Measurements from ENCODE around the gene USP13. TPM values are rescaled to one million over a fixed set of nuclear protein-coding genes. Genes with fewer than 3 reads are reported as not detected.
"Not testable (repeated sequence)": the region's sequence is repeated elsewhere in the genome, so short reads cannot be mapped to it uniquely, and the experiment has no call there.

USP13 gene
- polyA plus RNA-seq, 3 donors: 0.31 to 1.6 (median 1.2) TPM

DNA sequence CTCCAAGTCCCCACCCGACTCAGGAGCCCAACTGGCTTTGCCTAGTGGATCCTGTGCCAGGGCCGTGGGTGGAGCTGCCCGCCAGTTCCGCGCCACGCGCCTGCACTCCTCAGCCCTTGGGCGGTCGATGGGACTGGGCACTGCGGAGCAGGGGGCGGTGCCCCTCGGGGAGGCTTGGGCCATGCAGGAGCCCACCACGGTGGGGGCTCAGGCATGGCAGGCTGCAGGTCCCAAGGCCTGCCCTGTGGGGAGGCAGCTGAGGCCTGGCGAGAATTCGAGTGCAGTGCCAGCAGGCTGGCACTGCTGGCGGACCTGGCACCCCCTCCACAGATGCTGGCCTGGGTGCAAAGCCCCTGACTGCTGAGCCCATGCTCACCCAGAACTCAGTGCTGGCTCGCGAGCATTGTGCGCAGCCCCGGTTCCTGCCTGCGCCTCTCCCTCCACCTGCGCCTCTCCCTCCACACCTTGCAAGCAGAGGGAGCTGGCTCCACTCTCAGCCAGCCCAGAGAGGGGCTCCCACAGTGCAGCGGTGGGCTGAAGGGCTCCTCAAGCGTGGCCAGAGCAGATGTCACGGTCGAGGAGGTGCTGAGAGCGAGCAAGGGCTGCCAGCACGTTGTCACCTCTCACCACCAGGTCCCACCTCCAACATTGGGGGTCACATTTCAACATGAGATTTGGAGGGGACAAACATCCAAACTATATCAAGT lies 122.7 kb downstream of the USP13 start:
- peaks cover 9 to 27% of the 10 kb centered on the region in 2 donors for H3K9me3 ChIP-seq (replicated peaks in 1 of 2; ENCODE audit: control insufficient read depth in 1 of 2, insufficient read depth in 1 of 2, low read length in 2 of 2)
- Mint-ChIP-seq H3K9me3 (peaks cover 21 to 35% (median 27%) of the 10 kb centered on the region in 7 donors), H3K4me1 (no peaks in the 10 kb centered on the region), H3K27me3 (ENCODE audit: low read depth in 3 of 3) (no peaks in the 10 kb centered on the region), H3K4me3 (no peak overlapping the region), H3K27ac (no peak overlapping the region), H3K36me3 (peaks cover 2 to 27% of the 10 kb centered on the region in 2 donors)
- no peak overlapping the region for H3K9ac ChIP-seq (ENCODE audit: insufficient read depth, low read length, poor library complexity, severe bottlenecking)
- 98% methylated on average over 22 of the region's 28 CpGs for WGBS (ENCODE audit: insufficient coverage)
- no peaks in the 10 kb centered on the region for H3K36me3 ChIP-seq (replicated peaks in 1 of 2; ENCODE audit: control insufficient read depth in 1 of 2, insufficient read depth in 2 of 2, low read length in 2 of 2)
- no peaks in the 10 kb centered on the region for H3K79me2 ChIP-seq (ENCODE audit: insufficient read depth, low read length)
- no peak overlapping the region for H2AFZ ChIP-seq (ENCODE audit: insufficient read depth, low read depth, low read length, poor library complexity, severe bottlenecking)
- H3K4me2 ChIP-seq (replicated peaks; ENCODE audit: extremely low read depth, low read length, poor library complexity, severe bottlenecking): no peak overlapping the region
- H3K4me3 ChIP-seq (replicated peaks in 1 of 3; ENCODE audit: low read depth in 2 of 3, low read length in 3 of 3): no peak overlapping the region
- no peak overlapping the region for H3K27ac ChIP-seq (ENCODE audit: low read depth in 1 of 2, low read length in 2 of 2)
- intact Hi-C loops (cut with micrococcal nuclease): no loop called here
- H3K27me3 ChIP-seq (ENCODE audit: control insufficient read depth in 2 of 2, insufficient read depth in 2 of 2, low read length in 2 of 2): no peaks in the 10 kb centered on the region
- DNase-seq: no peak
- no peaks in the 10 kb centered on the region for H4K20me1 ChIP-seq (ENCODE audit: insufficient read depth, low read length)
- no peaks in the 10 kb centered on the region for H3K4me1 ChIP-seq (ENCODE audit: control insufficient read depth in 1 of 2, insufficient read depth in 2 of 2, low read length in 2 of 2)
- TF ChIP-seq, protein P1, sequence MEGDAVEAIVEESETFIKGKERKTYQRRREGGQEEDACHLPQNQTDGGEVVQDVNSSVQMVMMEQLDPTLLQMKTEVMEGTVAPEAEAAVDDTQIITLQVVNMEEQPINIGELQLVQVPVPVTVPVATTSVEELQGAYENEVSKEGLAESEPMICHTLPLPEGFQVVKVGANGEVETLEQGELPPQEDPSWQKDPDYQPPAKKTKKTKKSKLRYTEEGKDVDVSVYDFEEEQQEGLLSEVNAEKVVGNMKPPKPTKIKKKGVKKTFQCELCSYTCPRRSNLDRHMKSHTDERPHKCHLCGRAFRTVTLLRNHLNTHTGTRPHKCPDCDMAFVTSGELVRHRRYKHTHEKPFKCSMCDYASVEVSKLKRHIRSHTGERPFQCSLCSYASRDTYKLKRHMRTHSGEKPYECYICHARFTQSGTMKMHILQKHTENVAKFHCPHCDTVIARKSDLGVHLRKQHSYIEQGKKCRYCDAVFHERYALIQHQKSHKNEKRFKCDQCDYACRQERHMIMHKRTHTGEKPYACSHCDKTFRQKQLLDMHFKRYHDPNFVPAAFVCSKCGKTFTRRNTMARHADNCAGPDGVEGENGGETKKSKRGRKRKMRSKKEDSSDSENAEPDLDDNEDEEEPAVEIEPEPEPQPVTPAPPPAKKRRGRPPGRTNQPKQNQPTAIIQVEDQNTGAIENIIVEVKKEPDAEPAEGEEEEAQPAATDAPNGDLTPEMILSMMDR (IDR thresholded peaks at IDR 0.05): no peak

- H3K36me3 ChIP-seq (replicated peaks in 1 of 2; ENCODE audit: control insufficient read depth in 1 of 2, insufficient read depth in 2 of 2, low read length in 2 of 2); H3K79me2 ChIP-seq (ENCODE audit: insufficient read depth, low read length); H3K4me3 ChIP-seq (replicated peaks in 1 of 3; ENCODE audit: low read depth in 2 of 3, low read length in 3 of 3); intact Hi-C loops (cut with micrococcal nuclease); H4K20me1 ChIP-seq (ENCODE audit: insufficient read depth, low read length); H3K27me3 Mint-ChIP-seq (ENCODE audit: low read depth in 3 of 3); H3K27ac ChIP-seq (ENCODE audit: low read depth in 1 of 2, low read length in 2 of 2); H3K9ac ChIP-seq (ENCODE audit: insufficient read depth, low read length, poor library complexity, severe bottlenecking); H3K27ac Mint-ChIP-seq; H3K27me3 ChIP-seq (ENCODE audit: control insufficient read depth in 2 of 2, insufficient read depth in 2 of 2, low read length in 2 of 2); H3K4me1 Mint-ChIP-seq; H3K4me1 ChIP-seq (ENCODE audit: control insufficient read depth in 1 of 2, insufficient read depth in 2 of 2, low read length in 2 of 2); H3K4me2 ChIP-seq (replicated peaks; ENCODE audit: extremely low read depth, low read length, poor library complexity, severe bottlenecking); DNase-seq; H3K4me3 Mint-ChIP-seq; H2AFZ ChIP-seq (ENCODE audit: insufficient read depth, low read depth, low read length, poor library complexity, severe bottlenecking): not testable (repeated sequence)
- H3K9me3 ChIP-seq (replicated peaks in 1 of 2; ENCODE audit: control insufficient read depth in 1 of 2, insufficient read depth in 1 of 2, low read length in 2 of 2): peaks cover 9 to 14% of the 10 kb centered on the region in 2 donors
- no CpG with 5 or more reads among the region's 5 CpGs for WGBS (ENCODE audit: insufficient coverage)
- H3K36me3 Mint-ChIP-seq: peaks cover 5 to 23% of the 10 kb centered on the region in 2 donors
- H3K9me3 Mint-ChIP-seq: peaks cover 12 to 22% (median 14%) of the 10 kb centered on the region in 7 donors
Observed at GRCh38 chr3:179782841-179783240, 130.0 kb downstream of the USP13 start.
